ENCODE measurements around the gene PIGC. TPM values are rescaled to one million over a fixed set of nuclear protein-coding genes. Genes with fewer than 3 reads are reported as not detected.

PIGC gene
- polyA plus RNA-seq, 3 donors, result 42.4 to 49.5 (median 46.3) TPM

- DNase-seq (ENCODE audit: extremely low read depth in 1 of 11, low read depth in 9 of 11, low spot score in 4 of 11), result no peak
Observed at GRCh38 chr1:172393354-172393753, 50.5 kb downstream of the PIGC start.

- no peak for DNase-seq (ENCODE audit: extremely low read depth in 1 of 11, low read depth in 9 of 11, low spot score in 4 of 11)
Observed at GRCh38 chr1:172391976-172392375, 51.9 kb downstream of the PIGC start.

Other genes with a start within 250 kb of the PIGC start
- gene C1orf105, start 23.4 kb downstream of the PIGC start, polyA plus RNA-seq (ENCODE audit: insufficient read length in 3 of 3), result under 1 TPM in 2 of 3 donors, not detected in 1; 0.17 to 0.44 TPM
- gene SUCO, start 89.1 kb upstream of the PIGC start, polyA plus RNA-seq (ENCODE audit: insufficient read length in 3 of 3), result 10 to 100 TPM; 54.5 to 70.4 (median 68.2) TPM
- not detected for gene FASLG, start 215.0 kb upstream of the PIGC start, polyA plus RNA-seq (ENCODE audit: insufficient read length in 3 of 3)